ENCODE measurements around the gene ZNF76.

The ZNF76 gene

GRCh38 chr6:35238843-35239289 lies 20.7 kb upstream of the ZNF76 start:
- Histone ChIP-seq H3K9ac (ENCODE audit: low read length) (no peak overlapping the region), H3K36me3 (ENCODE audit: insufficient read depth, low read length) (peaks cover 4% of the 10 kb centered on the region), H3K9me3 (ENCODE audit: low read length) (no peaks in the 10 kb centered on the region), H3K4me3 (ENCODE audit: low read depth in 1 of 2, low read length in 2 of 2) (no peak overlapping the region), H3K27me3 (ENCODE audit: control insufficient read depth in 1 of 2, insufficient read depth in 2 of 2, low read length in 2 of 2) (no peaks in the 10 kb centered on the region), H3K27ac (ENCODE audit: low read depth, low read length) (no peak overlapping the region), H3K4me1 (ENCODE audit: insufficient read depth, low read length) (peaks cover 29% of the 10 kb centered on the region)

GRCh38 chr6:35239581-35239980 lies 20.0 kb upstream of the ZNF76 start:
- H3K27me3 ChIP-seq (ENCODE audit: control insufficient read depth in 1 of 2, insufficient read depth in 2 of 2, low read length in 2 of 2), result no peaks in the 10 kb centered on the region
- peaks cover 4% of the 10 kb centered on the region for H3K36me3 ChIP-seq (ENCODE audit: insufficient read depth, low read length)
- peaks cover 29% of the 10 kb centered on the region for H3K4me1 ChIP-seq (ENCODE audit: insufficient read depth, low read length)
- H3K27ac ChIP-seq (ENCODE audit: low read depth, low read length), result no peak overlapping the region
- no peak overlapping the region for H3K9ac ChIP-seq (ENCODE audit: low read length)
- H3K9me3 ChIP-seq (ENCODE audit: low read length), result no peaks in the 10 kb centered on the region
- no peak overlapping the region for H3K4me3 ChIP-seq (ENCODE audit: low read depth in 1 of 2, low read length in 2 of 2)

DNA sequence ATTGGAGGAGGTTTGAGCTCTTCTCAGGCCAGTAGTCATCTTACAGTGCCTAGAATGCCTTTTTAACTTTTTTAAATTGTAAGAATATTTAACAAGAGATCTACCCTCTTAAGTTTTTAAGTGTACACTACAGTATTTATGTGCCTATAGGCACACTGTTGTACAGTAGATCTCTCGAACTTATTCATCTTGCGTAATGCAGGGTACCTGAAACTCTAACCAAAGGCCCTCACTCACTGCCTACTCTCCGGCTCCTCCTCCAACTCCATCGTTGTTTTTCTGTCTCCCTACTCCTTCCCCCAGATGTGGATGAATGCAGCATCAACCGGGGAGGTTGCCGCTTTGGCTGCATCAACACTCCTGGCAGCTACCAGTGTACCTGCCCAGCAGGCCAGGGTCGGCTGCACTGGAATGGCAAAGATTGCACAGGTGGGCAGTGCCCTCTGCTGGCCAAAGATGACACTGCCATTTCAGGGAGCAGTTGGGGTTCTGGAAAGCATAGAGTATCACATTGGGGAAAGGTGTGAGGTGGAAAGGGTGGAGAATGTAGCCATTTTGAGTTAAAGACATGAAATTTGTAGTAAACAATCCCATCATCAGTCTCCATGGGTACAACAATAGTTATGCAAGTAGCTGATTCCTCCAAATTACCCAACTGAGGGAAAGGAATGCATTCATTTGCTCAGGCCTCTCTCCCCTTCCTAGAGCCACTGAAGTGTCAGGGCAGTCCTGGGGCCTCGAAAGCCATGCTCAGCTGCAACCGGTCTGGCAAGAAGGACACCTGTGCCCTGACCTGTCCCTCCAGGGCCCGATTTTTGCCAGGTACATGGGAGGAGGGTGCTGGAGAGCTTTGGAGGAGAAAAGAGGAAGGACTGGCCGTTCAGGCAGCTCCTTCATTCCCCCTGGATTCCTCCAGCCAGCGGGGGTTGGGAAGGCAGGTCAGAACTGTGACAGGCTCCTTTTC lies 18.4 kb upstream of the ZNF76 start:
- H3K27ac ChIP-seq (ENCODE audit: low read depth, low read length), result no peak overlapping the region
- no peaks in the 10 kb centered on the region for H3K9me3 ChIP-seq (ENCODE audit: low read length)
- H3K27me3 ChIP-seq (ENCODE audit: control insufficient read depth in 1 of 2, insufficient read depth in 2 of 2, low read length in 2 of 2), result no peaks in the 10 kb centered on the region
- no peak overlapping the region for H3K4me3 ChIP-seq (ENCODE audit: low read depth in 1 of 2, low read length in 2 of 2)
- peaks cover 29% of the 10 kb centered on the region for H3K4me1 ChIP-seq (ENCODE audit: insufficient read depth, low read length)
- H3K36me3 ChIP-seq (ENCODE audit: insufficient read depth, low read length), result peaks cover 18% of the 10 kb centered on the region
- no peak overlapping the region for H3K9ac ChIP-seq (ENCODE audit: low read length)

- no peak overlapping the region for H3K27ac ChIP-seq (ENCODE audit: low read depth, low read length)
- no peak overlapping the region for H3K4me3 ChIP-seq (ENCODE audit: low read depth in 1 of 2, low read length in 2 of 2)
- peaks cover 21% of the 10 kb centered on the region for H3K36me3 ChIP-seq (ENCODE audit: insufficient read depth, low read length)
- no peak overlapping the region for H3K9ac ChIP-seq (ENCODE audit: low read length)
- peaks cover 29% of the 10 kb centered on the region for H3K4me1 ChIP-seq (ENCODE audit: insufficient read depth, low read length)
- no peaks in the 10 kb centered on the region for H3K9me3 ChIP-seq (ENCODE audit: low read length)
- H3K27me3 ChIP-seq (ENCODE audit: control insufficient read depth in 1 of 2, insufficient read depth in 2 of 2, low read length in 2 of 2), result no peaks in the 10 kb centered on the region
Observed at GRCh38 chr6:35242486-35242885, 17.0 kb upstream of the ZNF76 start.

DNA sequence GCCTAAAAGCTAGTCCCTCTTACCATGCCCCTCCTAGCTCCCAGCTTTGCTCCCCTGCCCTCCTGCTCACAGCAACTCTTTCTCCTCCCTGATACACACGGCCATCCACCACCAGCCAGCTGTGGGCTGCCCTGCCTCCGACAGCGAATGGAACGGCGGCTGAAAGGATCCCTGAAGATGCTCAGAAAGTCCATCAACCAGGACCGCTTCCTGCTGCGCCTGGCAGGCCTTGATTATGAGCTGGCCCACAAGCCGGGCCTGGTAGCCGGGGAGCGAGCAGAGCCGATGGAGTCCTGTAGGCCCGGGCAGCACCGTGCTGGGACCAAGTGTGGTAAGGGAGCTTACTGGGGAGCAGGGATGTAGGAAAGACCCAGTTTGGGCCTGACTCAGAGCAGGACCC lies 16.6 kb upstream of the ZNF76 start:
- no peak overlapping the region for H3K27ac ChIP-seq (ENCODE audit: low read depth, low read length)
- no peaks in the 10 kb centered on the region for H3K9me3 ChIP-seq (ENCODE audit: low read length)
- no peak overlapping the region for H3K4me3 ChIP-seq (ENCODE audit: low read depth in 1 of 2, low read length in 2 of 2)
- H3K4me1 ChIP-seq (ENCODE audit: insufficient read depth, low read length), result peaks cover 25% of the 10 kb centered on the region
- H3K27me3 ChIP-seq (ENCODE audit: control insufficient read depth in 1 of 2, insufficient read depth in 2 of 2, low read length in 2 of 2), result no peaks in the 10 kb centered on the region
- no peak overlapping the region for H3K9ac ChIP-seq (ENCODE audit: low read length)
- peaks cover 21% of the 10 kb centered on the region for H3K36me3 ChIP-seq (ENCODE audit: insufficient read depth, low read length)

GRCh38 chr6:35243386-35243958 lies 16.1 kb upstream of the ZNF76 start:
- Histone ChIP-seq H3K36me3 (ENCODE audit: insufficient read depth, low read length) (peaks cover 21% of the 10 kb centered on the region), H3K27me3 (ENCODE audit: control insufficient read depth in 1 of 2, insufficient read depth in 2 of 2, low read length in 2 of 2) (no peaks in the 10 kb centered on the region), H3K9ac (ENCODE audit: low read length) (no peak overlapping the region), H3K27ac (ENCODE audit: low read depth, low read length) (no peak overlapping the region), H3K9me3 (ENCODE audit: low read length) (no peaks in the 10 kb centered on the region), H3K4me3 (ENCODE audit: low read depth in 1 of 2, low read length in 2 of 2) (no peak overlapping the region), H3K4me1 (ENCODE audit: insufficient read depth, low read length) (peaks cover 22% of the 10 kb centered on the region)

DNA sequence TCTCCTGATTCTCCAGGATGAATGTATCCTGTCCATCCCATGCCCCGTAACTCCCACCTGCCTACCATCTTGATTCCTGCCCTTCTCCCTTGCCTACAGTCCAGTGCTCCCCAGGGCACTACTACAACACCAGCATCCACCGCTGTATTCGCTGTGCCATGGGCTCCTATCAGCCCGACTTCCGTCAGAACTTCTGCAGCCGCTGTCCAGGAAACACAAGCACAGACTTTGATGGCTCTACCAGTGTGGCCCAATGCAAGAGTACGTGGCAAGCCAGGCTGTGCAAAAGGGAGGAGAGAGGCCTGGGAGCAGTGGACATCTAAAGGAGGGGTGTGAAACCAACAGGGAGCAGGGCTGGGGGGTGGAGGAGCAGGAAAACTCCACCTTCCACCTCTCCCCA lies 15.0 kb upstream of the ZNF76 start:
- H3K9ac ChIP-seq (ENCODE audit: low read length), result no peak overlapping the region
- H3K4me1 ChIP-seq (ENCODE audit: insufficient read depth, low read length), result peaks cover 22% of the 10 kb centered on the region
- H3K4me3 ChIP-seq (ENCODE audit: low read depth in 1 of 2, low read length in 2 of 2), result no peak overlapping the region
- no peak overlapping the region for H3K27ac ChIP-seq (ENCODE audit: low read depth, low read length)
- H3K9me3 ChIP-seq (ENCODE audit: low read length), result no peaks in the 10 kb centered on the region
- peaks cover 21% of the 10 kb centered on the region for H3K36me3 ChIP-seq (ENCODE audit: insufficient read depth, low read length)
- no peaks in the 10 kb centered on the region for H3K27me3 ChIP-seq (ENCODE audit: control insufficient read depth in 1 of 2, insufficient read depth in 2 of 2, low read length in 2 of 2)

- Histone ChIP-seq H3K27me3 (ENCODE audit: control insufficient read depth in 1 of 2, insufficient read depth in 2 of 2, low read length in 2 of 2) (no peaks in the 10 kb centered on the region), H3K9ac (ENCODE audit: low read length) (no peak overlapping the region), H3K9me3 (ENCODE audit: low read length) (no peaks in the 10 kb centered on the region), H3K4me3 (ENCODE audit: low read depth in 1 of 2, low read length in 2 of 2) (no peak overlapping the region), H3K4me1 (ENCODE audit: insufficient read depth, low read length) (peaks cover 20% of the 10 kb centered on the region), H3K36me3 (ENCODE audit: insufficient read depth, low read length) (peaks cover 17% of the 10 kb centered on the region), H3K27ac (ENCODE audit: low read depth, low read length) (no peak overlapping the region)
Observed at GRCh38 chr6:35247642-35248231, 11.8 kb upstream of the ZNF76 start.

GRCh38 chr6:35248300-35248699 lies 11.2 kb upstream of the ZNF76 start:
- Histone ChIP-seq H3K9ac (ENCODE audit: low read length) (no peak overlapping the region), H3K36me3 (ENCODE audit: insufficient read depth, low read length) (peaks cover 17% of the 10 kb centered on the region), H3K4me1 (ENCODE audit: insufficient read depth, low read length) (peaks cover 20% of the 10 kb centered on the region), H3K27me3 (ENCODE audit: control insufficient read depth in 1 of 2, insufficient read depth in 2 of 2, low read length in 2 of 2) (no peaks in the 10 kb centered on the region), H3K27ac (ENCODE audit: low read depth, low read length) (no peak overlapping the region), H3K4me3 (ENCODE audit: low read depth in 1 of 2, low read length in 2 of 2) (no peak overlapping the region), H3K9me3 (ENCODE audit: low read length) (no peaks in the 10 kb centered on the region)

DNA sequence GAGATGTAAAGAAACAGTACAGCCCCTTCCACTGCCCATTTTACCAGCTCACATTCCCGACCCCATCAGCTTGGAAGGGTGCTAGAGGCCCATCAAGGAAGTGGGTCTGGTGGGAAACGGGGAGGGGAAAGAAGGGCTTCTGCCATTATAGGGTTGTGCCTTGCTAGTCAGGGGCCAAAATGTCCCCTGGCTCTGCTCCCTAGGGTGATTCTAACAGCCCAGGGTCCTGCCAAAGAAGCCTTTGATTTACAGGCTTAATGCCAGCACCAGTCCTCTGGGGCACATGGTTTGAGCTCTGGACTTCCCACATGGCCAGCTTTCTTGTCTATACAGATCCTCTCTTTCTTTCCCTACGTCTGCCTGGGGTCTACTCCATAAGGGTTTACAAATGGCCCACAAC lies 10.6 kb upstream of the ZNF76 start:
- Histone ChIP-seq H3K27ac (ENCODE audit: low read depth, low read length) (no peak overlapping the region), H3K27me3 (ENCODE audit: control insufficient read depth in 1 of 2, insufficient read depth in 2 of 2, low read length in 2 of 2) (no peaks in the 10 kb centered on the region), H3K4me1 (ENCODE audit: insufficient read depth, low read length) (peaks cover 20% of the 10 kb centered on the region), H3K9me3 (ENCODE audit: low read length) (no peaks in the 10 kb centered on the region), H3K9ac (ENCODE audit: low read length) (no peak overlapping the region), H3K4me3 (ENCODE audit: low read depth in 1 of 2, low read length in 2 of 2) (no peak overlapping the region), H3K36me3 (ENCODE audit: insufficient read depth, low read length) (peaks cover 17% of the 10 kb centered on the region)

DNA sequence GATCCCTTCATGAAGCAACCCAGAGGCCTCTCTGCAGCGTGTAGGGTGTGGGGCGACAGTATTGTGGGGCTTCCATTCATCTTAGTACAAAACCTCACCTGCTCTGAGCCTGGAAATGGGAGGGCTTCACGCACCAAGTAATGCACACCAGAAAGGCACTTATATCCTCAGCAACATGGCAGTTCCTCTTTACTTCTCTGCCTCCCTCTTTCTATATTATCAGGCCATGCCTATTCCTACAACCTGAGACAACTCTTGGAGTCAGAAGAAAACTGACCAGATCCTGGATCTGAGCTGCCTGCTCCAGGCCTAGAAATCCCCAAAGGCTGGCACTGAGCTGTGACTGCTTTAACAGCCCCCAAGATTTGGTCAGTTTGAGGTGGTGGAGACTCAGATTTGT lies 7.6 kb upstream of the ZNF76 start:
- no peak overlapping the region for H3K4me3 ChIP-seq (ENCODE audit: low read depth in 1 of 2, low read length in 2 of 2)
- no peaks in the 10 kb centered on the region for H3K9me3 ChIP-seq (ENCODE audit: low read length)
- no peak overlapping the region for H3K9ac ChIP-seq (ENCODE audit: low read length)
- peaks cover 20% of the 10 kb centered on the region for H3K4me1 ChIP-seq (ENCODE audit: insufficient read depth, low read length)
- no peaks in the 10 kb centered on the region for H3K36me3 ChIP-seq (ENCODE audit: insufficient read depth, low read length)
- H3K27ac ChIP-seq (ENCODE audit: low read depth, low read length), result no peak overlapping the region
- H3K27me3 ChIP-seq (ENCODE audit: control insufficient read depth in 1 of 2, insufficient read depth in 2 of 2, low read length in 2 of 2), result no peaks in the 10 kb centered on the region
